ENCODE results near the gene TM9SF1.

The TM9SF1 gene

DNA sequence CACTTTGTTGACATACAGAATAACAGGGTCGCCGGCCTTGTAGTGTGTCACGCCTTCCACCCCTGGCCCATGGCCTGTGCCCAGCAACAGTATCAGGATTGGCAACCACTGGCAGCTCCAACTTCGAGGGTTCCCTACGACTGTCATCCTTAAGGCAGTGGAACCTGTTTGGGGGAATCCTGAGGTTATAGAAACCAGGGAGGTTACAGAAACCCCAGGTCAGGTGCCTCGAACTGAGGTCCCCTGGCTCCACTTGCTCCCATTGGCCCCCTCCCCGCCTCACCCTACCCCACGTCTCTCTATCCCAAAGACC is 412 bp downstream of the TM9SF1 start:
- DNase-seq: no peak

DNA sequence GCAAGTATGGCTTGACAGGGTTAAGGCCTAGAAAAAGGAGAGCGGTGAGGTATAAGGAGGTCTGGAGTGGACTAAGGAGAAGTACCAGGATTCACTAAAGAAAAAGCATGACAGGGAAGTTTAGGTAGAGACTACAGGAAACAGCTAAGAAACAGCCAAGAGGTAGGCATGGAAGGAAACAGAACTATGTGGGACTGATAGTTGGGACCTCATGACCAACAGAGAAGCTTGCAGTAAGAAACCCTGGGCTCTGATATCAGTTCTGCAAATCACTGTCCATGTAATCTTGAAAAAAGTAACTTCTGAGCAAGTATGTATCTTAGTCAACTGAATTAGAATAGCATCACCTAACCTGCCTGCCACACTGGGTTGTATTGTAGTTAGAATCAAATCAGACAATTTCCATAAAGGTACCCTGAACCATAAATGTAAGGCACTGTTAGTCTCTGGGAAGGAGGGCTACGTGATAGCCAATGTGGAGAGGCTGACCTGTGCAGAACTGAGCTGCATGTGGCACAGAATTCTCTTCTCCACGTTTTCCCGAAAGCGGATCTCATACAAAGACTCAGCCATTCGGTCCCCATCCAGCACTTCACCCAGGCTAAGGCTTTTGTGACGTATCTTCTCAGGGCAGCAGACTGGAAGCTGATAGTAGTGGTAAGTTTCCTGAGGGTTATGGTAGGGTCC is 912 bp downstream of the TM9SF1 start:
- DNase-seq: no peak

- DNase-seq: no peak
These were observed 2.3 kb downstream of the TM9SF1 start for GRCh38 chr14:24192933-24193332.

- DNase-seq: no peak
These were observed 4.8 kb downstream of the TM9SF1 start for GRCh38 chr14:24190416-24190815.

GRCh38 chr14:24189460-24189859 is 5.8 kb downstream of the TM9SF1 start:
- no peak for DNase-seq

DNA sequence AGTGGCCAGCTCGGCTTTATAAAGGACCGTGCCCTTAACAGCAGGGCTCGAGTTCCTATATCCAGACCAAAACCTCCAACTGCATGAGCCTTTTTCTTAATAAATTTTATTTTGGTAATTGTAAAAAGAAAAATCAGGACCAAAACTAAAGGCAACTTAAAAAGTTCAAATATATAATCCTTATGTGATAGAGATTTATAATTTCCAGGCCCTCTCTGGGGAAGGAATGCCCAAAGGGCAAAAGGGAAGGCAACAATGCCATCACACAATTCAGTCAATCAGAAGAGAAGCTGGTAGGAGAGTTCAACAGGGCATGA is 6.2 kb downstream of the TM9SF1 start:
- DNase-seq: no peak

DNA sequence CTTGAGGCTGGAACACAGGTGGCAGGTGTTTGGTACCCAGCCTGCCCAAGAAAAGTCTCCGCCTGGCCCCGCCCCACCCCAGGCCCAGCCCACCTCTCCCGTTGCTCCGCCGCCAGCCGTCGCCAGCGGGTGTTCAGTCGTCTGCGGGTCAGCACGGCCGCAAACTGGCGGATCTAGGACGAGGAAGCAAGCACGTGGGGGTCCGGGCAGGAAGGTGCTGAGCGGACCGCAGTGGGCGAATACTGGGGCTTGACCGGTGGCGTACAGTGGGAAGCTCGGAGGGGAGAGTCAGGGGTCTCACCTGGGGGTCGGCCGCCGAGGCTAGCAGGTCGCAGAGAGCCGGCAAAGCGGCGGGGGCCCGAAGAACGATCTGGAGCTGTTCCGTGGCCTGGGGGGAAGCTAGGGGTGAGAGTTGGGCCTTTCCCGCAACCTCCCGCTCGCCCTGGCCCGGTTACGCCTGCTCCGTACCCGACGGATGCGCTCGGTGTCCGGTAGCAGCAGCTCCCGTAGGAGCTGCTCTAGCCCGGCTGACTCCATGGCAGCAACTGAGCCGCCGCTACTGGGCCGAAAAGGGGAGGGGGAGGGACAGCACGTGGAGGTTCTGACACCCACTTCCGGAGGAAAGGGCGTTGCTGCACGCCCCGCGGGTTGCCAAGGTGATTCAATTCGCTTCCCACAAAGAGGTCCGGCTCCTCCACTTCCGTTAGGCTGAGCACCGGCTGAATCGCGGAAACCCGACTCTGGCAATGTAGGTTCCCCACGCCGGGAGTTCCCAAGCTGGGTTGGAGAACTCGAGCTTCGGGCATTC is 6.8 kb downstream of the TM9SF1 start, which contains the start of gene IPO4:
TSS of gene IPO4 (minus strand) at position 566 of the 808 bp plus-strand sequence. CDS start at position 537, 29 bp downstream.
- DNase-seq: peak; percentile 99

DNA sequence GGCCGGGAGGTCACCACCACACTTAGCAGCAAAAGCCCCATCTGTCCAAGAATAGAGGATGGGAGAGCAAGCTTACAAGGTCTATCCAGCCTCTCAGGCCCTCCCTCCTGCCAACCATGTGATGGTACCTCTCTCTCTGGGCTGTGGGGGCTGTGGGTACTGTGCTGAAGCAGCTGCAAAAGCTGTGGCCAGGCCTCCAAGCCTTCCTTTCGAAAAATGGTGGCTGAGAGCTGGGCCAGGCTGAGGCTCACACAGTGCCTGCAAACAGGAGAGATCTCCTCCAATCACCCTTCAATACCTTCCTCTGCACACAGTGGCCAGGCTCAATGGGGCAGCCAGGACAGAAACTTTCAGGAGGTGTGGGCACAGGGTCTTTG is 7.7 kb downstream of the TM9SF1 start:
- DNase-seq: no peak

GRCh38 chr14:24186831-24187538 is 8.3 kb downstream of the TM9SF1 start:
- no peak for DNase-seq

DNA sequence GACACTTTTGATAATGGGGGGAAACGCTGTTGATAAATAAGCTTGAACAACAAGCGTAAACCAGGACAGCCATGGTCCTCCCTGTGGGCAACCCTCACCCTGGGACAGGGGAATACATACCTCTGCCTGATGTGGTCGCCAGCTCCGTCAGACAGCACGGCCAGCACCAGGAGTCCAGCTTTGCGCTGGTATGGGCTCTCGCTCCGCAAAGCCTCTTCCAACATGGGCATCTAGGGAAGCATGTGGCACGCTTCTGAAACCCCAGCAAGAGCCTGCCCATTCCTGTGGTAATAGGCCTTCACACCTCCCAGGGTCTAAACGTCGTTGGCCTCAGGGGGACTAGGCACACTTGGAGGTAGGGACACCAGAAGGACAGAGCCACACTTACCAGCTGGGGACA is 9.5 kb downstream of the TM9SF1 start:
- DNase-seq: no peak

DNA sequence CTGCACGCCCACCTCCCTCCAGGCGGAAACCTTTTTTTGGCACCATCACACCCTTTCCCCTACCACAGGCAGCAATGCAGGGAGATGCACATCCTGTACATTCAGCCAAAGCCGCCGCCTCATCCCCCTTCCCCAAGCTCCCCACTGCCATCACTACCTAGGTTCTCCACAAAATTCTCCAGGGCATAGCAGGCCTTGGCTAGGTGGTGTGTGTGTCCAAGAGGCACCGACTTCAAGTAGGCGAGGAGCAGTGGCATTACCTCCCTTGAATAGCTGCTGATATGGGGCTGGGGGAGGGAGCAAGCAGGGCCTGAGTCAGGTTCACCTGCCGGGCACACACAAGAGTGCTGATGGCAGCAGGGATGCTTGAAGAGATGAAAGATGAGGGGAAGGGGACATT is 10.2 kb downstream of the TM9SF1 start:
- no peak for DNase-seq

DNA sequence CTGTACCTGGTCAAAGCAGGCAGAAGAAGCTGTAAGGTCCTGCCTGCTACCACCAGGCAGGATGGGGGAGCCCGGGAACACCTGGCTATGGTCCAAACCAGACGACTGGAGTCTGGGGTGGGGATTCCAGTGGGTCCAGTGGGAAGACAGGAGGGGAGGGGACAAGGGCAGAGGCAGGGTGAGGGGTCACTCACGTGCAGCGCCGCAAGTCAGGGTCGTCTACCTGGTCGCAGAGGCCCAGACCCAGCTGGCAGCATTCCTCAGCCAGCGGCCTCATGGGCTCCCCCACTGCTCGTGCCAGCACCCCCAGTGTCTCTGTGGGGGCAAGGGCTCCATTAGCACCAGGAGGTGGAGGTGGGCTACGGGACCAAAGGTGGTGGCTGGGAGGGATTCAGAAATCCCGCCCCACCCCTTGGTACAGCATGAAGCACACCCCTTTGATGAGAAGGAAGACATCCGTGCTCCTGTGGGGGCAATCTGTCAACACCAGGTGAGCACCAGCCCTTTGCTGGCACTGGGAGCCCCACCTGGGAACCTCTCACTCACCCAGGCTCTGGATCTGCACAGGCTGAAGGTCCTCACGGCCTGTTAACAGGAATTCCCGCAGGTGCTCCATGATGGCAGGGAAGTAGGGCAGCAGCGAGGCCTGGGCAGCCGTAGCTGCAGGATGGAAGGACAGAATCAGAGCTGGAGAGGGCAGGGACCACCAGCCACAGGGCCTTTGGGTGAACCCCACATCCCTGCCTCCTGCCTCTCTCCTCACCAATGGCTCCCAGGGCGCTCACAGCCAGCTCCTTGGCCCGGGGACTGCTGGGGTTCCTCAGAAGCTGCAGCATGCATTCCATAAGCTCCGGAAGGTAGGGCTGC is 10.9 kb downstream of the TM9SF1 start:
- DNase-seq: no peak

DNA sequence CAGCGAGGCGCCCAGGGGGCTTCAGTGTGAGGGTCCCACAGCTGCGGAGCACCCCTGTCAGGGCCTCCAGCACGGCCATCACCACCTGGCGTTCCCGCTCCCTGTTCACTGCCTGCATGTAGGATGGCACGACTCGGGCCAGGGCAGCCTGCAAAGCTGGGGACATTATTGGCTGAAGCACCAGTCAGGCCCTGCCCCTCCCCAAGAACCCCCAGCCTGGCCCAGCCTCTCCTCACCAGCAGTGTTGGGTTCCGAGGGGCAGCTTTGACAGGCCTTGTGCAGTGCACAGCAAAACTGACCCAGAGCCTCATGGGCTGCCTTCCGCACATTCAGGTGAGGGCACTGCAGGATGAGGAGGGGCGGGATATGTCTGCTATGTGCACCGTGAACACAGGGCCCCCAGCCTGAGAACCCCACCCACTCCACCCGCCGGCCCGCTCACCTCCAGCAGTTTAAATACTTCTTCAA is 12.2 kb downstream of the TM9SF1 start:
- no peak for DNase-seq

DNA sequence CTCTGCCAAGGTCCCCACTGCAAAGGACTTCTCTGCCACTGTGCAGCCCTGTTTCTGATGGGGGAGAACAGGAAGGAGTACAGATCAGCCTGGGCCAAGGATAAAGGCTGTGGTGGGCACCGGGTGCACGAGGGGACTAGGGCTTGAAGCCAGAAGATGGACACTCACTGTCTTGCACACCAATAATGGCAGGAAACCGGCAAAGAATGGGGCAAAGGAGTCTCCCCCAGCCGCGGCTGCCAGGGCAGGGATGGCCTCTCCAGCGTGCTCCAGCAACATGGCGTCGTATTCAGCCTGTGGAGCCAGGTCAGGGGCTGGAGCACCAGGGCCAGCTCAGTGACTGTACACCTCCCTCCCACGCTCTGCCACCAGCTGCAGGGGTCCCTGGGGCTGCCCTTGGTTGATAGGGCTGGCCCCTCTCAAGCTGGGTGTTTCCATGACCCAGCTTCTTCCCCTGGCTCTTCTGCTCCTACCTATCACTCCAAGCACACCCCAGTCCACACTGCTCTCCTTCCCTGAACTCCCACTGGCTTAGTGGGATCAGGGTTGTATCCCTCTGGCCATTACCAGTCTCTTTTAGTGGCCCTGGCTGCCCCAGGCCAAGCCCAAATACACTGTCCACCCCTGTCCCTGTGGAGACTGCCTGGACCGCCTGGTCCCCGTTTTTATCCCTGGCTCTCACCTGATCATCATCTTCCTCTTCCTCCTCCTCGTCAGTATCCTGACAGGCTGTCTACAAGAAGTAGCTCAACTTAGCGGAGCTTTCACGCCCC is 12.9 kb downstream of the TM9SF1 start:
- no peak for DNase-seq

DNA sequence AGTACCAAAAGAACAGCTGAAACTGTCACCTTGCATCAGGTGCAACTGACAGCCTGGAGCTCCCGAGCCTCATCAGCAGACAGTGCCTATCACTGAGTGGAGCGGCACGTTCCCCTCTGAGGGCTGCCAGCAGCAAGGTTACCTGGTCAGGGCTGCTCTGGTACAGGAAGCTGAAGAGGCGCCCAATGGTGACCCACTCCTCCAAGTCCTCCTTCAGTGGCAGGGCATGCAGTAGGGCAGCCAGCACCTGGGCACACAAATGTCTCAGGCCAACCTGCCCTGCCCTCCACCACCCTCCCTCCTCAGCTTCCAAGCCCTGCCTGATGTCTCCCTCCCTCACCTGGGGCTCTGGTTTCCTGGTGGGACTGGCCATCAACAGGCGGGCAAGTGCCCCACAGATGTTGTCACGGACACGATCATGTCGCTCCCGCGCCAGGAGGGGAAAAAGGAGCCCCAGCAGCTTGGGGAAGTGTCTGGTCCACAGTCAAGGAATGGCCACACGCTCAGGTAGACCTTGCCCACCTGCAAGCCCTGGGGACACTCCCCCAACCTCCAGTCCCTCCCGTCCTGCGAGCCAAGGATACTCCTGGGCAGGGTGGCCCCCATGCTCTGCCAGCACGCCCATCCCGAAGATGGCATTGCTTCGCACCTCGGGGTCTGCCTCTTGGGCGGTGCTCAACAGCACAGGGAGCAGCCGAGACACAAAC is 13.7 kb downstream of the TM9SF1 start:
- DNase-seq: no peak

GRCh38 chr14:24179961-24180796 is 15.1 kb downstream of the TM9SF1 start:
- no peak for DNase-seq

- no peak for DNase-seq
These were observed 15.8 kb downstream of the TM9SF1 start for GRCh38 chr14:24179294-24179960.

- no peak for DNase-seq
These were observed 16.7 kb downstream of the TM9SF1 start for GRCh38 chr14:24178399-24179178.

DNA sequence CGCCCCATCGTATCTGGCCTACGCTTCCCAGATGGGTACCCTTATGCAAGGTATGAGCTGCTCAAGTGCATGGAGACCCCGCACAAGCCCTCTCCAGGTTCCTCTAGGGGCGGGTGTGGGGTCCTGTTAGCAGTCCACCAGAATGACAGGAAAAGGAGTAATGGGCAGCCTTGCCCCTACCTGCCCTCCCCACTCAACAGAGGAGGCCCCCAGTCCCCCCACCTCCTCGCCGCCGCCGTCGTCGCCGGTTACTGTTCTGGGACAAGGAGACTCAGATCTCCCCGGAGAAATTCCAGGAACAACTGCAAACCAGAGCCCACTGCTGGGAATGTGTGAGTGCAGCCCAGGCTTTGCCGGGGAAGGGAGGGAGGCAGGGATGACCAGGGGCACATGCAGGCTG is 17.4 kb downstream of the TM9SF1 start:
- DNase-seq: no peak
